ENCODE data around the gene UXS1. TPM values are rescaled to one million over a fixed set of nuclear protein-coding genes. Genes with fewer than 3 reads are reported as not detected.

The UXS1 gene
- total RNA-seq, 4 donors from 2014 or later = 32.2 to 94.2 (median 36.0) TPM

DNA sequence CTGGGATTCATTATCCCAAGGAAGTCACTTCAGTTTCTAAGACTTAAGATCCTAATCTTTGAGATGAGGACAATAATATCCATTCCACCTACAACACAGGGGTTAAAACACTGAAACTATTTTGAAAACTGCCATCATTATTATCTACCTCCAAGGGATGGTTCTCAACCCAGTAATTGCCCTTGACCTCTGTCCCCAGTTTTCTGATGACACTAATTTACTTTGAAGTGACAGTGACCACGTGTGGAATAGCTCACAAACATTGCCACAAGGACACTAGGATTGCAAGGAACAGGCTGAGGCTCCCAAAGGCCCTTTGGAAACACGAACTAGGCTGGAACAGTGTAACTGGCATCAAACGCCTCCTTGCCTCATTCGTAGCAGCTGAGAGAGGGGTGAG is 78.4 kb downstream of the UXS1 start:
- Histone ChIP-seq H3K36me3 (peaks cover 10 to 20% of the 10 kb centered on the region in 2 donors), H3K27me3 (no peaks in the 10 kb centered on the region), H3K9me3 (no peaks in the 10 kb centered on the region), H3K27ac (no peak overlapping the region), H3K4me3 (replicated peaks in 1 of 3) (no peak overlapping the region), H3K4me1 (no peaks in the 10 kb centered on the region)
- no peak for TF ChIP-seq POLR2A (IDR thresholded peaks at IDR 0.05)
- TF ChIP-seq, protein P1, sequence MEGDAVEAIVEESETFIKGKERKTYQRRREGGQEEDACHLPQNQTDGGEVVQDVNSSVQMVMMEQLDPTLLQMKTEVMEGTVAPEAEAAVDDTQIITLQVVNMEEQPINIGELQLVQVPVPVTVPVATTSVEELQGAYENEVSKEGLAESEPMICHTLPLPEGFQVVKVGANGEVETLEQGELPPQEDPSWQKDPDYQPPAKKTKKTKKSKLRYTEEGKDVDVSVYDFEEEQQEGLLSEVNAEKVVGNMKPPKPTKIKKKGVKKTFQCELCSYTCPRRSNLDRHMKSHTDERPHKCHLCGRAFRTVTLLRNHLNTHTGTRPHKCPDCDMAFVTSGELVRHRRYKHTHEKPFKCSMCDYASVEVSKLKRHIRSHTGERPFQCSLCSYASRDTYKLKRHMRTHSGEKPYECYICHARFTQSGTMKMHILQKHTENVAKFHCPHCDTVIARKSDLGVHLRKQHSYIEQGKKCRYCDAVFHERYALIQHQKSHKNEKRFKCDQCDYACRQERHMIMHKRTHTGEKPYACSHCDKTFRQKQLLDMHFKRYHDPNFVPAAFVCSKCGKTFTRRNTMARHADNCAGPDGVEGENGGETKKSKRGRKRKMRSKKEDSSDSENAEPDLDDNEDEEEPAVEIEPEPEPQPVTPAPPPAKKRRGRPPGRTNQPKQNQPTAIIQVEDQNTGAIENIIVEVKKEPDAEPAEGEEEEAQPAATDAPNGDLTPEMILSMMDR (IDR thresholded peaks at IDR 0.05) = no peak
- no peak for DNase-seq
- intact Hi-C loops (cut with DNase I) = loop anchor here (10.0 kb wide), 1 partner anchor 69 kb away; no protein-coding TSS in a partner anchor
- WGBS, 2 donors = 88 to 93% methylated on average over 4 of the region's 4 CpGs

DNA sequence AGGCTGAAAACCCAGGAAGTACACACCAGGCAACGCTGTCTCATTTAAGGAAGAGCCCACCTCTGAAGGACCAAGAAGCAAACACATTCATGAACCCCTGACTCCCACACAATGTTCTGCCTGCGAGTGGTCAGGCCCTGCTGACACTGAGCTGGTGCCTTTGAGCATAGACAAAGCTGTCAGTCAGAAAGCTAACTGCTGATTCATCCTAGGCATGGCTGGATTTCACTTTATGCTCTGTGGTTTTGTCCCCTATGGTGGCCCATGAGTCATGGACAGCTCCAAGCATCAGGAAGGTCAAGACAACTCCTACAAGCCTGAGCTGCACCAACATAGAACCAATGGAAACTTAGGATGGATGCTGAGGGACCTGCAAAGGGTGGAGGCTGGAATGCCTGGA is 78.9 kb downstream of the UXS1 start:
- Histone ChIP-seq H3K36me3 (peaks cover 10 to 23% of the 10 kb centered on the region in 2 donors), H3K27ac (no peak overlapping the region), H3K9me3 (no peaks in the 10 kb centered on the region), H3K27me3 (no peaks in the 10 kb centered on the region), H3K4me1 (no peaks in the 10 kb centered on the region), H3K4me3 (replicated peaks in 1 of 3) (no peak overlapping the region)
- 93 to 100% methylated on average over 2 of the region's 2 CpGs for WGBS, 2 donors
- intact Hi-C loops (cut with DNase I) = loop anchor here (10.0 kb wide), 1 partner anchor 70 kb away; no protein-coding TSS in a partner anchor
- TF ChIP-seq POLR2A (IDR thresholded peaks at IDR 0.05) = no peak
- TF ChIP-seq, protein P1 (IDR thresholded peaks at IDR 0.05) = no peak
- DNase-seq = no peak

DNA sequence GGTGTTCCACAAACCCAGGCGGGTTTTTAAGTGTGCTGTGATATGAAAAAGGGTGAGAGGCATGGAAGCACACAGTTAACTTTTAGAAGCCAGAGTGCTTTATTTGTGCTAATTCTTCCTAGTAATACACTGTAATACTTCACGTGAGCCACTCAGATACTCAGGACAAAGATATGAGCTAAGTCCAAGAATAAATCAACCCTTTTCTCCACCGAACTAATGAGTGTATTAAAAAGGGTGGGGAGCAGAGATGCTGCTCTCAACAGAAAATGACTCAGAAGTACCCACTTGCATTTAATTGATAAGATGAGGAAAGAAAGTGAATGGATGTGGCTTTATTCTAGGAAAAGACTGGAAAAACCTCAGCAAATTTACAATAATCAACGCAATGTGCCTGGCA is 79.9 kb downstream of the UXS1 start:
- TF ChIP-seq, protein P1 (IDR thresholded peaks at IDR 0.05) = no peak
- TF ChIP-seq POLR2A (IDR thresholded peaks at IDR 0.05) = no peak
- Histone ChIP-seq H3K9me3 (no peaks in the 10 kb centered on the region), H3K36me3 (peaks cover 10 to 29% of the 10 kb centered on the region in 2 donors), H3K27ac (no peak overlapping the region), H3K4me1 (no peaks in the 10 kb centered on the region), H3K27me3 (no peaks in the 10 kb centered on the region), H3K4me3 (replicated peaks in 1 of 3) (no peak overlapping the region)
- no peak for DNase-seq
- intact Hi-C loops (cut with DNase I) = loop anchor here (10.0 kb wide), 1 partner anchor 71 kb away; no protein-coding TSS in a partner anchor
- 92 to 95% methylated on average over 4 of the region's 4 CpGs for WGBS, 2 donors

DNA sequence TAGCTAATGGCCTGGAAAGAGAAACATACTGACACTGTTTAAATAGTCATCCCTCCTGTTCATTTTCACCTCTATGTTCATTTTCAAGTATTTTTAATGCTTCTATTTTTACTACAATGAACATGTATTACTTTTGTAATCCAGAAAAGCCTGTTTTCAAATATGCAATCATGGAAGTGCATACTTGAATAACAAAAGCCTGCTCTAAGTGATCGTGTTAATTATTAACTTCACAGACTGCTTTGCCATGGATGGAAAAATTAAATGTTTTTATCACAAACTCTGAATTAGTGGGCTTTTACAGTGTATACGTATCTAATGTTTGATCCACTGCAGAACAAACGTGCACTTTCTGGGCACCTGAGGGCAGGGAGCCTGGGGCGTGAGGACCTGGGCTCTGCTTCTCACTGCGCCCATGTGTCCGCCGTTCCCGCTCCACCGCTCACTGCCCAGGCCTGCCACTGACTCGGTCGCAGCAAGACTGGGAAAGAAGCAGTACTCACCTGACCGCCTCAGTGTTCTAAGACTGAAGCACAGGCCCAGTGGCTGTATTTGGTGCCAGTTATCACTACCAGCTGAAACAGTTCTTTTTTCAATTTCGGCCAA is 80.6 kb downstream of the UXS1 start:
- WGBS, 2 donors = 92 to 93% methylated on average over 13 of the region's 13 CpGs
- DNase-seq = no peak
- Histone ChIP-seq H3K9me3 (no peaks in the 10 kb centered on the region), H3K4me1 (no peaks in the 10 kb centered on the region), H3K27ac (no peak overlapping the region), H3K4me3 (replicated peaks in 1 of 3) (no peak overlapping the region), H3K27me3 (no peaks in the 10 kb centered on the region), H3K36me3 (peaks cover 10 to 29% of the 10 kb centered on the region in 2 donors)
- TF ChIP-seq, protein P1 (IDR thresholded peaks at IDR 0.05) = no peak
- intact Hi-C loops (cut with DNase I) = loop anchor here (10.0 kb wide), 1 partner anchor 71 kb away; no protein-coding TSS in a partner anchor

DNA sequence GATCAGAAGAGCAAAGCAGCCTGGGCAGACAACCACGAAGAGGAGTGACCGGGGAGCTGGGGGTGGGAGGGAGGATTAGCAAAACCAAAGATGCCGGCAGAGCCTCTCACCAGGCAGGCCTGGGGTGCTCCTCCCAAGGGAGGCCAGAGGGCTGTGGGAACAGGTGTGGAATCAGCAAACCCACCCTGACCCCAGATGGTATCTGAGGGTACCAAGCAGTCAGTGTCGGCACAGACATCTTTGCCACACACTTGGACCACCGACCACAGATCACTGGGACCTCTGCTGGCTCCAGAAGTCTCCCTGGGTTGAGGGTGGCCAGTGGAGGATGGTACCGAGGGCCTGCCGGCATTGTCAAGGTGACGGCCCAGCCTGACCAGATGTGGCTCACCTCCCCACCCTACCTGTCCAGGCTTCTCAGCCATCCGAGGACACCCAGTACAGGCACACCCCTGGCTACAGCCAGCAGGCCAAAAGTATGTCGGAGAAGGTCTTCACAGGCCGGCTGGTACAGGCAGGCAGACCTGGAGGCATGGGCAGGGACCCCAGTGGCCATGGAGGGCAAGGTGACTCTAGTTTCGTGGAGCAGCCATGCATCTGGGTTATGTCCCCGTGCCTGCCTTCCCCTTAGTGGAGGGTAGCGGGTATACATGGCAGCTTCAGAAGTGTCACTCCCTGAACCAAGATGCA is 82.1 kb downstream of the UXS1 start:
- TF ChIP-seq, protein P1 (IDR thresholded peaks at IDR 0.05) = no peak
- TF ChIP-seq POLR2A (IDR thresholded peaks at IDR 0.05) = no peak
- Histone ChIP-seq H3K27ac (no peak overlapping the region), H3K4me3 (replicated peaks in 1 of 3) (no peak overlapping the region), H3K9me3 (no peaks in the 10 kb centered on the region), H3K4me1 (no peaks in the 10 kb centered on the region), H3K27me3 (no peaks in the 10 kb centered on the region), H3K36me3 (peaks cover 10 to 29% of the 10 kb centered on the region in 2 donors)
- 93 to 95% methylated on average over 7 to 12 of the region's 14 CpGs for WGBS, 2 donors
- intact Hi-C loops (cut with DNase I) = loop anchor here (10.0 kb wide), 1 partner anchor 73 kb away; no protein-coding TSS in a partner anchor
- no peak for DNase-seq
